ENCODE measurements around the gene PGAP3. TPM values are rescaled to one million over a fixed set of nuclear protein-coding genes. Genes with fewer than 3 reads are reported as not detected.

The PGAP3 gene
- total RNA-seq, 2 donors from 2014 or later, result 22.6 to 29.3 TPM

GRCh38 chr17:39634384-39634871 is 53.4 kb downstream of the PGAP3 start:
- Mint-ChIP-seq H3K4me1 (peaks cover 39% of the 10 kb centered on the region), H3K4me3 (no peak overlapping the region), H3K27me3 (ENCODE audit: insufficient read depth) (peaks cover 5% of the 10 kb centered on the region), H3K9me3 (no peaks in the 10 kb centered on the region), H3K36me3 (ENCODE audit: low read depth) (no peaks in the 10 kb centered on the region), H3K27ac (no peak overlapping the region)
- Histone ChIP-seq H3K27ac (ENCODE audit: low read depth, low read length) (no peak overlapping the region), H3K4me3 (ENCODE audit: low read length) (no peak overlapping the region), H3K36me3 (ENCODE audit: control insufficient read depth, insufficient read depth, low read length) (no peaks in the 10 kb centered on the region), H3K9ac (ENCODE audit: extremely low read depth, low read length, poor library complexity, severe bottlenecking) (no peak overlapping the region), H3K27me3 (ENCODE audit: control insufficient read depth, insufficient read depth, low read length, poor library complexity, severe bottlenecking) (no peaks in the 10 kb centered on the region), H3K4me1 (ENCODE audit: control insufficient read depth, insufficient read depth, low read length) (no peaks in the 10 kb centered on the region), H3K9me3 (ENCODE audit: control insufficient read depth, low read length) (no peaks in the 10 kb centered on the region)
- WGBS, 2 experiments (ENCODE audit: insufficient coverage in 1 of 2, insufficient read length in 1 of 2), result 56% methylated on average over 2 of the region's 2 CpGs; no CpG with 5 or more reads in 1 of the 2 experiments
- TF ChIP-seq CTCF (conservative IDR thresholded peaks at IDR 0.05), result peak; percentile 91
- DNase-seq, result no peak

- no peaks in the 10 kb centered on the region for H3K36me3 ChIP-seq (ENCODE audit: control insufficient read depth, insufficient read depth, low read length)
- no peak overlapping the region for H3K27ac ChIP-seq (ENCODE audit: low read depth, low read length)
- no peak overlapping the region for H3K4me3 ChIP-seq (ENCODE audit: low read length)
- no peak overlapping the region for H3K4me3 Mint-ChIP-seq
- H3K9ac ChIP-seq (ENCODE audit: extremely low read depth, low read length, poor library complexity, severe bottlenecking), result no peak overlapping the region
- H3K9me3 ChIP-seq (ENCODE audit: control insufficient read depth, low read length), result no peaks in the 10 kb centered on the region
- H3K4me1 Mint-ChIP-seq, result peaks cover 37% of the 10 kb centered on the region
- H3K9me3 Mint-ChIP-seq, result no peaks in the 10 kb centered on the region
- H3K27me3 Mint-ChIP-seq (ENCODE audit: insufficient read depth), result peaks cover 6% of the 10 kb centered on the region
- H3K36me3 Mint-ChIP-seq (ENCODE audit: low read depth), result no peaks in the 10 kb centered on the region
- peaks cover 1% of the 10 kb centered on the region for H3K4me1 ChIP-seq (ENCODE audit: control insufficient read depth, insufficient read depth, low read length)
- TF ChIP-seq CTCF (conservative IDR thresholded peaks at IDR 0.05), result no peak
- no peak overlapping the region for H3K27ac Mint-ChIP-seq
- no peak for DNase-seq
- WGBS, 2 experiments (ENCODE audit: insufficient coverage in 1 of 2, insufficient read length in 1 of 2), result 88 to 95% methylated on average over 6 to 8 of the region's 8 CpGs
- H3K27me3 ChIP-seq (ENCODE audit: control insufficient read depth, insufficient read depth, low read length, poor library complexity, severe bottlenecking), result no peaks in the 10 kb centered on the region
These were observed 54.2 kb downstream of the PGAP3 start for GRCh38 chr17:39633570-39634183.

- H3K4me3 ChIP-seq (ENCODE audit: low read length), result no peak overlapping the region
- peaks cover 10% of the 10 kb centered on the region for H3K4me1 ChIP-seq (ENCODE audit: control insufficient read depth, insufficient read depth, low read length)
- H3K27ac ChIP-seq (ENCODE audit: low read depth, low read length), result no peak overlapping the region
- H3K27ac Mint-ChIP-seq, result no peak overlapping the region
- peak; percentile 63 for DNase-seq
- H3K4me3 Mint-ChIP-seq, result no peak overlapping the region
- peaks cover 35% of the 10 kb centered on the region for H3K4me1 Mint-ChIP-seq
- H3K36me3 ChIP-seq (ENCODE audit: control insufficient read depth, insufficient read depth, low read length), result no peaks in the 10 kb centered on the region
- H3K27me3 Mint-ChIP-seq (ENCODE audit: insufficient read depth), result peaks cover 16% of the 10 kb centered on the region
- TF ChIP-seq CTCF (conservative IDR thresholded peaks at IDR 0.05), result no peak
- no peak overlapping the region for H3K9ac ChIP-seq (ENCODE audit: extremely low read depth, low read length, poor library complexity, severe bottlenecking)
- 83 to 93% methylated on average over 7 to 13 of the region's 13 CpGs for WGBS, 2 experiments (ENCODE audit: insufficient coverage in 1 of 2, insufficient read length in 1 of 2)
- H3K27me3 ChIP-seq (ENCODE audit: control insufficient read depth, insufficient read depth, low read length, poor library complexity, severe bottlenecking), result peaks cover 12% of the 10 kb centered on the region
- H3K36me3 Mint-ChIP-seq (ENCODE audit: low read depth), result no peaks in the 10 kb centered on the region
- no peaks in the 10 kb centered on the region for H3K9me3 ChIP-seq (ENCODE audit: control insufficient read depth, low read length)
- H3K9me3 Mint-ChIP-seq, result no peaks in the 10 kb centered on the region
These were observed 55.5 kb downstream of the PGAP3 start for GRCh38 chr17:39632153-39632941.
